Heart right ventricle (tissue), 16 donors: Measurements from ENCODE around the gene LSAMP. TPM values are rescaled to one million over a fixed set of nuclear protein-coding genes. Genes with fewer than 3 reads are reported as not detected.

Experiments
- ATAC-seq, 8 donors: fragments of 200-7000 bp; cut with Tn5 transposase; one replicate each; pipeline ENCODE4 v1.9.1; 2020; ENCODE audit warnings: mild to moderate bottlenecking in 8 of 8, moderate library complexity in 8 of 8, moderate number of reproducible peaks in 1 of 8
- DNase-seq, 2 donors: peaks; one replicate each; pipeline ENCODE4 v3.0.0-alpha.2; 2020
- H3K27ac ChIP-seq, 10 donors: fragments of 200-600 bp; sonication (generic) in 2 of 10; one replicate each; pipeline versions ENCODE4 v1.5.0 to v1.8.0; 2020 to 2022; ENCODE audit warnings: mild to moderate bottlenecking in 3 of 10
- H3K27me3 ChIP-seq, 7 donors: fragments of 200-600 bp; one replicate each; pipeline ENCODE4 v1.8.0; 2021 to 2022; ENCODE audit warnings: mild to moderate bottlenecking in 2 of 7
- H3K36me3 ChIP-seq, 9 donors: fragments of 200-600 bp; sonication (generic) in 1 of 9; one replicate each; pipeline versions ENCODE4 v1.5.0 to v1.8.0; 2020 to 2022; ENCODE audit warnings: mild to moderate bottlenecking in 2 of 9
- H3K4me1 ChIP-seq, 9 donors: fragments of 200-600 bp; sonication (generic) in 1 of 9; one replicate each; pipeline versions ENCODE4 v1.5.0 to v1.8.0; 2020 to 2022; ENCODE audit warnings: mild to moderate bottlenecking in 4 of 9
- H3K4me3 ChIP-seq, 10 donors: fragments of 200-600 bp; sonication (generic) in 2 of 10; one replicate each; pipeline versions ENCODE4 v1.5.0 to v1.8.0; 2020 to 2022; ENCODE audit warnings: mild to moderate bottlenecking in 7 of 10, moderate library complexity in 2 of 10
- H3K9me3 ChIP-seq, 11 donors: fragments of 200-600 bp in 10 of 11; sonication (generic) in 2 of 11; one replicate each; pipeline versions ENCODE4 v1.5.0 to v1.8.0; 2013 to 2022; ENCODE audit warnings: mild to moderate bottlenecking in 2 of 11, control low read depth in 1 of 11, moderate library complexity in 1 of 11
- WGBS, 2 donors: extraction: QIAGEN DNeasy Blood & Tissue Kit; methylation state at CpG; one replicate each; pipeline ENCODE4 v1.1.7; 2013; ENCODE audit warnings: inconsistent platforms in 1 of 2; 5-methylcytosine and 5-hydroxymethylcytosine counted together
- intact Hi-C, 10 donors: fragments of 100-400 bp; cut with DNase I; formaldehyde crosslinking; loops; one replicate each; pipeline versions ENCODE4 v1.11.1 to v1.14.2; 2022
- polyA plus RNA-seq, 2 donors: library from polyadenylated mRNA; stranded (reverse); fragments of 200-250 nt; gene quantifications; one replicate each; pipeline ENCODE4 v1.2.3, GENCODE V29; 2013
- total RNA-seq, 10 donors: library from RNA; stranded (reverse); fragmentation: NEBNext Ultra II Directional in 3 of 10; extraction: Animal tissue kit (Norgen Biotek cat#: 25700) in 3 of 10; gene quantifications; one replicate each; pipeline versions ENCODE4 v1.2.1 to v1.2.4, GENCODE V29; 2021 to 2023
- TF ChIP-seq, protein P1 (sequence below), 9 donors: fragments of 200-600 bp; sonication (generic) in 2 of 9; IDR thresholded peaks; one replicate each; pipeline versions ENCODE4 v1.5.0 to v1.8.0; 2021 to 2022; ENCODE audit warnings: antibody characterized with exemption in 9 of 9, mild to moderate bottlenecking in 5 of 9, moderate library complexity in 1 of 9
- donor health status: Arrhythmogenic right ventricular cardiomyopathy.
- donor health status: ischemic (EF 13 %, LVEDD 7.1; RV severe dilation, severe dysfunction).
- donor health status: healthy with polysubstance abuse.
- donor health status: DM: no; HTN: yes; CAD: no.
- donor health status: DM: no; HTN: no; CAD: no.
- donor health status: ischemic (EF 25% LVEDD 6.9; RV normal size, moderate dysfunction).
- donor health status: ischemic (EF 25% LVEDD 5.7; RV mildly dilated, moderate dysfunction).
- donor health status: healthy.
- donor health status: DM: yes; HTN: yes; CAD: no.
- donor health status: Ischemic cardiomyopathy.
- donor health status: ischemic (EF 35%, LVEDD 5.7; RV mildly dilated, moderate dysfunction).
- donor health status: nonischemic (EF 11% LVEDD 7.7; RV severe dilation, severe dysfunction).
- donor health status: DM: yes; HTN: yes; CAD: no.
- donor health status: PGD.
- donor health status: ischemic (EF 29% LVEDD 5.4; RV normal size, mild dysfunction).
- donor health status: nonischemic (EF 23%, LVEDD 6.1; RV moderate dilation, normal function).

Gene LSAMP
- total and polyA plus RNA-seq, 12 donors: 0.51 to 9.0 (median 5.4) TPM

DNA sequence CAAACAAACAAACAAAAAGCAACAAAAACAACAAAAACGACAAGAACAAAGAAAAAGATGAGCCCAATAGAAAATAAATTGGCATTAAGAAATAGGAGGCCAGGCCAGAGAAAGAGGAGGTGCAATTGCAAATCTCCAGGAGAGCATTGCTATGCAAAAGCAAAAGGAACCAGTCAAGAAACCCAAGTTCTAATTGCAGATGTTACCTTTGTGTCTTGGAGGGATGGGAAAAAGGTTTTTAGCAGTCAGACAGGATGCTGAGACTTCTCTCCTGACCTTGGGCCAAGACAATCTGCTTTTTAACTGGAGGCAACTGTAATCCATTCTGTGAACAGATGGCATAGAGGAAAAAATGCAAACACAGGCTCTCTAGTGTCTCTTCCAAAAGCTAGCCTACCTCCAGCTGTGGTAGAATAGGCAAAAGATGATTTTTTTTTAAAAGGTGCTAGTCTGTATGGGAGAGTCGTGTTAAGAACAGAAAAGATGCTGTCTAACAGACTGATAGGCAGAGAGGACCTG, 56.4 kb downstream of the LSAMP start:
- Histone ChIP-seq H3K4me1 (no peaks in the 10 kb centered on the region), H3K9me3 (peaks cover 0 to 14% (median 0%) of the 10 kb centered on the region in 11 donors), H3K4me3 (no peak overlapping the region), H3K36me3 (no peaks in the 10 kb centered on the region), H3K27ac (no peak overlapping the region), H3K27me3 (no peaks in the 10 kb centered on the region)
- intact Hi-C loops: no loop called here
- DNase-seq (no peak), ATAC-seq (no peak)
- TF ChIP-seq, protein P1, sequence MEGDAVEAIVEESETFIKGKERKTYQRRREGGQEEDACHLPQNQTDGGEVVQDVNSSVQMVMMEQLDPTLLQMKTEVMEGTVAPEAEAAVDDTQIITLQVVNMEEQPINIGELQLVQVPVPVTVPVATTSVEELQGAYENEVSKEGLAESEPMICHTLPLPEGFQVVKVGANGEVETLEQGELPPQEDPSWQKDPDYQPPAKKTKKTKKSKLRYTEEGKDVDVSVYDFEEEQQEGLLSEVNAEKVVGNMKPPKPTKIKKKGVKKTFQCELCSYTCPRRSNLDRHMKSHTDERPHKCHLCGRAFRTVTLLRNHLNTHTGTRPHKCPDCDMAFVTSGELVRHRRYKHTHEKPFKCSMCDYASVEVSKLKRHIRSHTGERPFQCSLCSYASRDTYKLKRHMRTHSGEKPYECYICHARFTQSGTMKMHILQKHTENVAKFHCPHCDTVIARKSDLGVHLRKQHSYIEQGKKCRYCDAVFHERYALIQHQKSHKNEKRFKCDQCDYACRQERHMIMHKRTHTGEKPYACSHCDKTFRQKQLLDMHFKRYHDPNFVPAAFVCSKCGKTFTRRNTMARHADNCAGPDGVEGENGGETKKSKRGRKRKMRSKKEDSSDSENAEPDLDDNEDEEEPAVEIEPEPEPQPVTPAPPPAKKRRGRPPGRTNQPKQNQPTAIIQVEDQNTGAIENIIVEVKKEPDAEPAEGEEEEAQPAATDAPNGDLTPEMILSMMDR (IDR thresholded peaks at IDR 0.05): no peak
- 40 to 41% methylated on average over 2 of the region's 2 CpGs for WGBS, 2 donors

DNA sequence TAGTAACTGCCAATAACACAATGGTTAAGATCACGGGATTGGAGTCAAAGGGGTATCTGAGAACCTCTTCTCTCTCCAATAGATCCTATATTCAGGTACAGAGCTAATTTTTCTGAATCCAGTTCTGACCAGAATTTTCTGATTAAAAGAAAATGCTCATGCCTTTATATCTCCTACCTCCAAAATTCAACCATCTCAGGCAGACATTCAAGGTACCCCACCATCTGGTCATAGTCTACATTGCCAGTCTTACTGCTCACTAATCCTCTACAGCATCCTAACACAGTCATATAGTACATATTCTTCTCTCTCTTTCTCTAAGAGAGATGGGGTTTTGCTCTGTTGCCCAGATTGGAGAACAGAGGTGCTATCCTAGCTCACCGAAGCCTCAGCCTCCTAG, 59.1 kb downstream of the LSAMP start:
- no peaks in the 10 kb centered on the region for H3K27me3 ChIP-seq
- no peak overlapping the region for H3K27ac ChIP-seq
- ATAC-seq: no peak
- peaks cover 0 to 5% (median 0%) of the 10 kb centered on the region in 11 donors for H3K9me3 ChIP-seq
- no peak overlapping the region for H3K4me3 ChIP-seq
- H3K4me1 ChIP-seq: no peaks in the 10 kb centered on the region
- intact Hi-C loops: no loop called here
- DNase-seq: no peak
- 75 to 78% methylated on average over 2 of the region's 2 CpGs for WGBS, 2 donors
- TF ChIP-seq, protein P1 (IDR thresholded peaks at IDR 0.05): no peak
- no peaks in the 10 kb centered on the region for H3K36me3 ChIP-seq

DNA sequence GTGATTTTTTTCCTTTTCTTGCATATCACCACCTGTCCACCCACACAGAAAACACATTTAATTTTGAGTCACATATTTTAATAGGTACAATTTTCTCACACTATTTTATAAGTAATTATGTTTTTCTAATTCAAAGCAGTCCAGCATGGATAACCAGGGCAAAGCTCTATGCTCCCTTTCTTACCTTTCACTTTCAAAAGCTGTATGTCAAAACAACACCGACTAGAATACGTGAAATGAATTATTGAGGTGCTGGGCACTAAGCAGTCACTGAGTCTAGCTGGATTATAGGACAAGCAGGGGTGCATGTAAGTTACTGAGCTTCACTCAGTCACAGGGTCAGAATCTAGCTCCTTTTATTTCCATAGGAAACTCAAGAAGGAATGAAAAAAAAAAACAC, 60.6 kb downstream of the LSAMP start:
- ATAC-seq (no peak), DNase-seq (no peak)
- Histone ChIP-seq H3K4me3 (no peak overlapping the region), H3K27me3 (no peaks in the 10 kb centered on the region), H3K4me1 (no peaks in the 10 kb centered on the region), H3K9me3 (peaks cover 0 to 5% (median 0%) of the 10 kb centered on the region in 11 donors), H3K36me3 (no peaks in the 10 kb centered on the region), H3K27ac (no peak overlapping the region)
- intact Hi-C loops: no loop called here
- WGBS, 2 donors: 73 to 94% methylated on average over 2 of the region's 2 CpGs
- TF ChIP-seq, protein P1 (IDR thresholded peaks at IDR 0.05): no peak

DNA sequence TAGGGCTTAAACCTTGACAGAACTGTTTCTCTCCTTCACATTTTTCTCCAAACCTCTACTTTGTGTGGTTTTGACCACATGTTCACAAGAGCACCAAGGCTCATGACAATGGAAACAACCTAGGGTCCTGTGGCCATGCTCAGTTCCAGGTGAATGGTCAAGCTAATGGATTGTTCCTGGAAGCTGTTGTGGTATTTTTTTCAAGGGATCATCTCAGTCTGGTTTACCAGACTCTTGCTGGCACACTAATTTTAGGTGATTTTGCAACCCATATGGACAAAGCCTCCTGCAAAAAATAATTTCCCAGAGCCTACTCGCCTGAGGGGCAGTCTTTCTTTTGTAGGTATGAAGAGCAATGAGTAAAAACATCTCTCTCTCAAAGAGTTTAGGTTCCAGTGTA, 67.2 kb downstream of the LSAMP start:
- ATAC-seq (no peak), DNase-seq (no peak)
- H3K4me3 ChIP-seq: no peak overlapping the region
- H3K36me3 ChIP-seq: no peaks in the 10 kb centered on the region
- H3K4me1 ChIP-seq: no peaks in the 10 kb centered on the region
- no peaks in the 10 kb centered on the region for H3K27me3 ChIP-seq
- TF ChIP-seq, protein P1 (IDR thresholded peaks at IDR 0.05): no peak
- WGBS, 2 donors: 69 to 79% methylated on average over 1 of the region's 1 CpG
- peaks cover 0 to 5% (median 0%) of the 10 kb centered on the region in 11 donors for H3K9me3 ChIP-seq
- no peak overlapping the region for H3K27ac ChIP-seq
- intact Hi-C loops: no loop called here
